ENCODE measurements around the gene ZSCAN31. TPM values are rescaled to one million over a fixed set of nuclear protein-coding genes. Genes with fewer than 3 reads are reported as not detected.

The ZSCAN31 gene
- total and polyA plus RNA-seq, 2 of the 8 experiments (the other 6 are each of a cell fraction or from before 2014, with no cell fraction given), result 1.9 to 7.0 TPM

GRCh38 chr6:28371280-28371679 is 35.3 kb upstream of the ZSCAN31 start:
- no peak overlapping the region for H2AK5ac ChIP-seq (ENCODE audit: low read depth, low read length)
- no peak overlapping the region for H4K91ac ChIP-seq (replicated peaks; ENCODE audit: insufficient read length, low read length)
- H3K4ac ChIP-seq (replicated peaks; ENCODE audit: insufficient read length, low read depth, low read length), result no peak overlapping the region
- DNase-seq (ENCODE audit: low read depth in 1 of 2, low spot score in 2 of 2), result no peak
- H2BK20ac ChIP-seq (ENCODE audit: low read length), result no peak overlapping the region
- H3K14ac ChIP-seq (ENCODE audit: insufficient read length), result no peak overlapping the region
- H2BK120ac ChIP-seq (replicated peaks; ENCODE audit: low read depth, low read length), result no peak overlapping the region
- POLR2A ChIA-PET (ENCODE audit: partially characterized antibody), result interaction anchor here (0.8 to 2.4 kb wide), 4 partner anchors 12 to 35 kb away, joined by 3 to 6 read pairs (median 4); partner anchors contain the start of gene ZSCAN31
- H3K9me3 ChIP-seq (ENCODE audit: insufficient read depth in 2 of 2, low read depth in 1 of 2, low read length in 1 of 2), result no peaks in the 10 kb centered on the region
- H4K5ac ChIP-seq (ENCODE audit: insufficient read length, low read depth, low read length), result no peak overlapping the region
- H2AFZ ChIP-seq (ENCODE audit: low read length), result no peak overlapping the region
- no peaks in the 10 kb centered on the region for H3K4me1 ChIP-seq (replicated peaks in 1 of 4; ENCODE audit: control insufficient read depth in 3 of 4, insufficient read depth in 4 of 4, low read length in 3 of 4)
- H3K79me2 ChIP-seq (ENCODE audit: control insufficient read depth in 1 of 2, insufficient read depth in 2 of 2, low read length in 2 of 2), result no peaks in the 10 kb centered on the region
- no peak overlapping the region for H2BK5ac ChIP-seq (ENCODE audit: low read depth, low read length)
- H3K27me3 ChIP-seq (replicated peaks in 1 of 4; ENCODE audit: control insufficient read depth in 3 of 4, extremely low read depth in 1 of 4, insufficient read depth in 3 of 4, low read length in 3 of 4), result no peaks in the 10 kb centered on the region
- CTCF ChIA-PET (ENCODE audit: partially characterized antibody), result interaction anchor here (0.6 to 2.1 kb wide), 6 partner anchors 12 to 235 kb away, joined by 3 to 14 read pairs (median 4); no protein-coding TSS in a partner anchor
- no peak overlapping the region for H2BK12ac ChIP-seq (ENCODE audit: low read depth, low read length)
- no peaks in the 10 kb centered on the region for H3K23me2 ChIP-seq (ENCODE audit: low read depth, low read length)
- no peak overlapping the region for H3K18ac ChIP-seq (ENCODE audit: extremely low read depth, low read length)
- FAIRE-seq, result no peak
- H3K27ac ChIP-seq (ENCODE audit: low read depth, low read length), result no peak overlapping the region
- no peak overlapping the region for H3K23ac ChIP-seq (ENCODE audit: insufficient read length)
- no peak overlapping the region for H3K4me2 ChIP-seq (ENCODE audit: insufficient read depth in 1 of 2, low read depth in 2 of 2, low read length in 2 of 2)
- H4K20me1 ChIP-seq (replicated peaks in 1 of 2; ENCODE audit: control insufficient read depth in 1 of 2, insufficient read depth in 2 of 2, low read length in 2 of 2), result no peaks in the 10 kb centered on the region
- H3K79me1 ChIP-seq (ENCODE audit: low read depth, low read length), result no peaks in the 10 kb centered on the region
- H3K9ac ChIP-seq (replicated peaks in 1 of 4; ENCODE audit: extremely low read depth in 1 of 4, low read depth in 3 of 4, low read length in 3 of 4), result no peak overlapping the region
- H3K36me3 ChIP-seq (ENCODE audit: control insufficient read depth in 2 of 4, insufficient read depth in 4 of 4, low read length in 3 of 4), result peaks cover 0 to 2% (median 2%) of the 10 kb centered on the region in 4 experiments; a peak in 3 of 8 replicates
- 87% methylated on average over 1 of the region's 1 CpG; no CpG with 5 or more reads in 1 of the 2 experiments for WGBS, 2 experiments (ENCODE audit: extremely low coverage in 1 of 2, insufficient coverage in 1 of 2, insufficient read length in 1 of 2, insufficient replicate concordance in 2 of 2, low coverage in 1 of 2, low lambda C conversion rate in 2 of 2, missing lambda C conversion rate in 1 of 2)
- no peak overlapping the region for H2BK15ac ChIP-seq (ENCODE audit: low read length)
- no peak overlapping the region for H3K4me3 ChIP-seq (ENCODE audit: extremely low read depth in 1 of 4, insufficient read depth in 2 of 4, low read depth in 3 of 4, low read length in 4 of 4)
- H4K8ac ChIP-seq (ENCODE audit: extremely low read depth, insufficient read depth, low read length), result no peak overlapping the region
- H3K56ac ChIP-seq (replicated peaks; ENCODE audit: insufficient read length, low read depth, low read length), result no peak overlapping the region

All from H1 (cell line).